ELF-1 (cell line): ENCODE data around the gene LRRC23.
"Not testable (repeated sequence)": the region's sequence is repeated elsewhere in the genome, so short reads cannot be mapped to it uniquely, and the experiment has no call there.

Experiments used
- DNase-seq: peaks from one replicate; pipeline ENCODE4 v3.0.0-alpha.2; 2016; ENCODE audit warnings: low read depth, low spot score

Gene LRRC23

DNA sequence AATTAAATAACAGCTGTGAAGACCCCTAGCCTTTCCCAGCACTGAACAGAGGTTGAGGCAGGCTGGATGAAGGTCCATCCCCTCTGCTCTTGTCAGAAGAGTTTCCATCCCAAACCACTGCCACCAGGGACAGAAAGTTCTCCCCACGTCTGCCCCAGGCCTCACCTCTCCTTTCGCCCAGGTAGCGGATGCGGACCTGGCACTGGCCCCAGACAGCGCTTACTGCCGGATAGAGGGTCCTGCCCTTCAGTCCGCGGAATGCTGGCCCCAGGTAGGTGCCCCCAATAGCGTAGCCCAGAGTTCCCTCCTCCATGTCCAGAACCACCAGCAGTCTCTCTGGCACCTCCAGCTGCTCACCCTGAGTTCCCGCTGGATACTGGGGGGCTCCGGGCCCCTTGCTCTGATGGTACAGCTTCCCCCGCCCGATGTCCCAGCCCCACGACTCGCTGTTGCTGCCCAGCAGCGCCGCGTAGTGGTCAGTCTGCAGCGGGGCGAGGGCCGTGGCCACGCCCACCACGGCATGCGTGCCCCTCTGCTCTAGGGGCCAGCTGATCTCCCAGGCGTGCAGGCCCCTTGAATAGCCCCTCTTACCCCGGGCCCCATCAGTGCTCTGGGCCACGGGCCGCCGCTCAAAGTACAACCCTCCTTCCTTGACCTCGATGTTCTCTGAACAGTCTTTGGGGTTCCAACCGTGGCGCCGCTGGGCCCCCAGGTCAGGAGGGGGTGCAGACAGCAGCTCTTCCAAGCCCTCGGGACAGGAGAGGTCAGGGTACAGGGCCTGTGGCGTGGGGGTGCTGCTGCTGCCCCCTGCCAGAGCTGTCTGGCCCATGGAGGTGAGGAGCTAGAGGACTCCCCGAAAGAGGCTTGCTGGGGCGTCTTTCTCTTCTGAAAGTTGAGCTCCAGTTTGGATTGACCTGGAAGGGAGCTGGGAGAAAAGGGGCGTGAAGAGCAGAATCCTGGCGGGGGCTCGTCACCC lies 32.3 kb upstream of the LRRC23 start:
- DNase-seq, result peak; percentile 96

- peak; percentile 98 for DNase-seq
These were observed 31.3 kb upstream of the LRRC23 start, which contains the start of gene SPSB2 for GRCh38 chr12:6873094-6874014. Gene SPSB2, minus strand, starts transcription at chr12:6873303. Its CDS starts 402 bp downstream, at chr12:6872901.

DNA sequence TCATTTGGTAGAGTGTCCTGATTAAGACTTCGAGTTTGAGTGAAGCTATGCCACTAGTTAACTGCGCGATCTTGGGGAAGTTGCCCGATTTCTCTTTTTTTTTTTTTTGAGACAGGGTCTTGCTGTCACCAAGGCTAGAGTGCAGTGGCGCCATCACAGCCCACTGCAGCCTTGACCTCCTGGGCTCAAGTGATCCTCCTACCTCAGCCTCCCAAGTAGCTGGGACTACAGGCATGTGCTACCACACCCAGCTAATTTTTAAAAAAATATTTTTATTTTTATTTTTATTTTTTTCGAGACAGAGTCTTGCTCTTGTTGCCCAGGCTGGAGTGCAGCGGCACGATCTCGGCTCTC lies 30.6 kb upstream of the LRRC23 start:
- DNase-seq, result not testable (repeated sequence)

GRCh38 chr12:6879824-6880223 lies 24.8 kb upstream of the LRRC23 start:
- not testable (repeated sequence) for DNase-seq

DNA sequence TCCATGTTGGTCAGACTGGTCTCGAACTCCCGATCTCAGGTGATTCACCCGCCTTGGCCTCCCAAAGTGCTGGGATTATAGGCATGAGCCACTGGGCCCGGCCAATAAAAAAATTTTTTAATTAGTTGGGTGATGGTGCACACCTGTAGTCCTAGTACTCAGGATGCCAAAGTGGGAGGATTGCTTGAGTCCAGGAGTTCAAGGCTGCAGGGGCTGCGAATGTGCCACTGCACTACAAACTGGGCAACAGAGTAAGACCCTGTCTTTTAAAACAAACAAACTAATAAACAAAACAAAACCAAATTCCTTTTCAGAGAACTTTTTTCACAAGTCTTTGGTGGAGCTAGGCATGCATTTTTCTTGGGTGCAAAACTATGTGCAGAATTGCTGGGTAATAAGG lies 21.4 kb upstream of the LRRC23 start:
- DNase-seq, result no peak

DNA sequence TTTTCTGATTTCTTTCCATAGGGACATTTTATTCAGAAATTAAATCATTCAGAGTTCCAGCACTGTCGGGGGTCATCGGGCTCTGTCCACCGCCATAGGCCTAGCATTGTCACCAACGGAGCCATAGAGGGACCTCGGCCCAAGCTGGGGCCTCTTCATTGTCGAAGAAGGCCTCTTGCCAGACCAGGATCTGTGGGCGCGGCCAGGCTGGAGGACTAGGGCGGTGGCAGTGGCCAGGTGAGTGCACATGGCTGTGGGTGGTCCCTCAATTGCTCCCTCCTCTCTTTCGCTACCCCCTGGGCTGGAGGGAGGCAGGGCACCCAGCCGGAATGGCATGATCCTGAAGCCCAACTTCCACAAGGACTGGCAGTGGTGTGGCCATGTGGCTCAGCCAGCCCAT lies 20.9 kb upstream of the LRRC23 start:
- no peak for DNase-seq

DNA sequence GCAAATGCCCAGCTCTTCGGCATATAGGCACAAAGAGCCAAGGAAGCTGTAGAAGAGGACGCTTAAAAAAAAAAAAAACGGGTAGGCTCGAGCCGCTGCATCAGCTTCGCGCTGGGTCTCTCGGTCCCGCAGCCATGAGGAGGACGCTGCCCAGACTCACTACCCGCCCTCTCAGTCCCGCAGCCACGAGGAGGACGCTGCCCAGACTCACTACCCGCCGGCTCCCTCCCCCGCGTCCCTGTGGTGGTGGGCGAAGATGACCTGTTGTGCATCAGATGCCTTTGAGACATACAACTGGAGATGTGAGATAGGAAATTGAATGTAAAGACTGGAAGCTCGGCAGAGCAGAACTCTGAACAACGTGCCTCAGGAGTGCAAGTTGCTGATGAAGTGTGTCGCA lies 20.1 kb upstream of the LRRC23 start:
- peak; percentile 35 for DNase-seq

GRCh38 chr12:6886206-6886999 lies 18.2 kb upstream of the LRRC23 start:
- DNase-seq, result peak; percentile 45

DNA sequence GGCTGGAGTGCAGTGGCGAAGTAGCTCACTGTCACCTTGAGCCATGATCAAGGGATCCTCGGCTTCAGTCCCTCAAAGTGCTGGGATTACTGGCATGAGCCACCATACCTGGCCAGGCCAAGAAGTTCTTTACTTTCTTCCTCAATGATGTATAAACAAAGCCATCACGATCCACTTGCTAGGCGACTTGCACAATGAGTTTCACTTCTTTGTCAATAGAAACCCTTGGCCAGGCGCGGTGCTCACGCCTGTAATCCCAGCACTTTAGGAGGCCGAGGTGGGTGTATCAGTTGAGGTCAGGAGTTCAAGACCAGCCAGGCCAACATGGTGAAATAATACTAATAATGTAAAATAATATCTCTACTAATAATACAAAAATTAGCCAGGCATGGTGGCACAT lies 17.2 kb upstream of the LRRC23 start:
- no peak for DNase-seq

DNA sequence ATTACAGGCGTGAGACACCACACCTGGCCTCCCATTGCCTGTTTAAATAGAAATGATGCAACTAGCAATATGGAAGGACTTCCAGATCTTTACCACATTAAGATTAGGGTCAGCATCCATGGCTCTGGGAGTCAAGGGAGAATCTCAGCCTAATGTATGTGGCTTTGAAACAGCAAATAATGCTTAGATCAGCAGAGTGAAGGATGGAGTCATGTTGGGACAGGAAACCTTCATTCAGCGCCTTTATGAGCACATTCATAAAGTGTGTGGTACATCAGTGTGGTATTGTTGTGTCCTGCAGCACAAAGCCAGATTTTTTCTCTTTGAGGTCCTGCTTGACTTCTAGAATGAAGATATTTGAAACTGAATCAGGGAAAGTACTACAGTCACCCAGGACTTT lies 16.3 kb upstream of the LRRC23 start:
- DNase-seq, result no peak

GRCh38 chr12:6888794-6889193 lies 15.8 kb upstream of the LRRC23 start:
- not testable (repeated sequence) for DNase-seq

DNA sequence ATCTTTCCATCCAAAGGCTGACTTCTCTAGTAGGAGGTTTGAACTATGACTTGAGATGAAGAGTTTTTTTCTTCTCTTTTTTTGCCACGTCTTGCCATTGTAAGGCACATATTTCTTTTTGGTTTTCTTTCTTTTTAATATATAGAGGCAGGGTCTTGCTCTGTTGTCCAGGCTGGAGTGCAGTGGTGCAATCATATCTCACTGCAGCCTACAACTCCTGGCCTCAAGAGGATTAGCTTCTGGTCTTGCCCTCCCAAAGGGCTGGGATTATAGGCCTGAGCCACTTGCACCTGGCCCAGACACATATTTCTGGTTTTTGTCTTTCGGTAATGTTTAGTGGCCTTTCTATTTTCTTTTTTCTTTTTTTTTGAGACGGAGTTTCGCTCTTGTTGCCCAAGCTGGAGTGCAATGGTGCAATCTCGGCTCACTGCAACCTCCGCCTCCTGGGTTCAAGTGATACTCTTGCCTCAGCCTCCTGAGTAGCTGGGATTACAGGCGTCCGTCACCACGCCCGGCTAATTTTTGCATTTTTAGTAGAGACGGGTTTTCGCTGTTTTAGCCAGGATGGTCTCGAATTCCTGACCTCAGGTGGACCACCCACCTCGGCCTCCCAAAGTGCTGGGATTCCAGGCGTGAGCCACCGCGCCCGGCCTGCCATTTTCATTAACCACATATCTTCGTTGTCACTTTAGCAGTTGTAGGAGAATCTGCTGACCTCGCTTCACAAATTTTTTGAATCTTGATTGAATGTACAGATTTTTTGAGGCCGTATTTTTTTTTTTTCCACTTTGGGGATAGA lies 14.6 kb upstream of the LRRC23 start:
- peak; percentile 55 for DNase-seq

DNA sequence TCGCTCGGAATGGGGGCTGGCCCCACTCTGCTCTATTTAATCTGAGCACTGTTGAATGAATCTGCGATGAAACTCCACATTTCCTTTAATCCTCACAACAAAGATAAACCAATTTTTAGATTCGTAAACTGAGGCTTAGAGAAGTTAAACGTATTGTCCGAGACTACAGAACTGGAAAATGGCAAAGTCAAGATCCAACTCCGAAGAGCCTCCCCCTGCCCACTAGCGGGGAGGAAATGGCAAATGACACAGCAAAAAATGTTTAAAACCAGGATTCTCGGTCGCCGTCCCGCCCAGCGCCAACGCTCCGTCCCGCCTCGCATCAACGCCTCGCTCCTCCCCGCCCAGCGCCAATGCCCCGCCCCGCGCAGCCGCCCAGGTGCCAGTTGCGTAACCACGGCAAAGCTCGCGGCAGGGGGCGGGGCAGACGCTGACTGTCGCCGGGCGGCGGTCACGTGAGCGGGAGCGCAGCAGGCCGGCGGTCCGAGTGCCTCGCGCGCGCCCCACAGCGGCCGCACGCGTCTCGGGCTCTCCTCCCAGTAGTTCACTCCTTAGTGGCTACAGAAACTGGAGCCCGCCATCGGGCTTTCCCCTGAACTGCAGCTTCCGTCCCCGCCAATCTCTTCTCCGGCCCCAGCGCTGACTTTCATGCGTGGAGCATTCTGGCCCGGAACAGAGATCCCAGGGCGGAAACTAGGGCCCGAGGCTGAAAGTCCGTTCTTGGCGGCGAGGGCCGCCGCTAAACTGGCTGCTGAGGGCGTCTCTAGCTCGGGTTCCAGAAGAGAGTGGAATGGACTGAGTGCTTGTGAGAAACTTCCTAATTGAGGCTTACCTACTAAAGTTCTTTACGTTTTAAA lies 13.6 kb upstream of the LRRC23 start:
- DNase-seq, result peak; percentile 99

DNA sequence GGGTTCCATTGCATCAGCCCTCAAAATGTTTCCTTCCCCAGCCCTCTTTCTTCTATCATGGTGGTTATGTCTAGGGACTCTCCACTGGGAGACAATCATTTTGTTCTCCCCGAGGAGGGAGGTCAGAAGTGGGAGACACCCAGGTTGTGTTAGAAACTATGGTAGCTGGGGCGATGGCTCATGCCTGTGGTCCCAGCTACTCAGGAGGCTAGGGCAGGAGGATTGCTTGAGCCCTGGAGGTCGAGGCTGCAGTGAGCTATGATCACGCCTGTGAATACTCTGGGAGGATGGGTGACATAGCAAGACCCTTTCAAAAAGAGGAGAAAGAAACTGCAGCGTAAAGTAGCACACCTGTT lies 13.0 kb upstream of the LRRC23 start:
- no peak for DNase-seq

DNA sequence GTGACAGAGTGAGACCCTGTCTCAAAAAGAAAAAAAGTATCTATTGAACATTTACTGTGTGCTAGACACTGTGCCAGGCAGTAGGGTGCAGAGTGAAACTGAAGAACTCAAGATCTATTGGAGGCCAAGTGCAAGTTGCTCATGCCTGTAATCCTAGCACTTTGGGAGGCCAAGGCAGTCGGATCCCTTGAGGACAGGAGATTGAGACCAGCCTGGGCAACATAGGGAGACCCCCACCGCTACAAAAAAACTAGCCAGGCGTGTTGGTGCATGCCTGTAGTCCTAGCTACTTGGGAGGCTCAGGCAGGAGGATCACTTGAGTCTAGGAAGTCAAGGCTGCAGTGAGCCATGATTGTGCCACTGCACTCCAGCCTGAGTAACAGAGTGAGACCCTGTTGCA lies 11.9 kb upstream of the LRRC23 start:
- not testable (repeated sequence) for DNase-seq

- DNase-seq, result no peak
These were observed 10.3 kb upstream of the LRRC23 start for GRCh38 chr12:6894321-6894720.

- DNase-seq, result no peak
These were observed 7.7 kb upstream of the LRRC23 start for GRCh38 chr12:6896846-6897435.

DNA sequence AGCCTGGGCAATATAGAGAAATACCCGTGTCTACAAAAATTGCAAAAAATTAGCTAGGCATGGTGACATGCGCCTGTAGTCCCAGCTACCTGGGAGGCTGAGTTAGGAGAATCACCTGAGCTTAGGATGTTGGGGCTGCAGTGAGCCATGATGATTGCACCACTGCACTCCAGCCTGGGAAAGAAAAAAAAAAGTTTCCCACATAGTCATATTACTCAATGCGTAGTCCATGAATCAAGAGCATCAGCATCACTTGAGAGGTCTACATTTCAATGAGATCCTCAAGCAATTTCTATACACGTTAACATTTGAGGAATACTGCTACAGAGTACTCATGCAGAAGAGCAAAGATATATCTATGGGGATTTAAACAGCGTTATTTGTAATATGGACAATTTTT lies 5.2 kb upstream of the LRRC23 start:
- DNase-seq, result no peak

DNA sequence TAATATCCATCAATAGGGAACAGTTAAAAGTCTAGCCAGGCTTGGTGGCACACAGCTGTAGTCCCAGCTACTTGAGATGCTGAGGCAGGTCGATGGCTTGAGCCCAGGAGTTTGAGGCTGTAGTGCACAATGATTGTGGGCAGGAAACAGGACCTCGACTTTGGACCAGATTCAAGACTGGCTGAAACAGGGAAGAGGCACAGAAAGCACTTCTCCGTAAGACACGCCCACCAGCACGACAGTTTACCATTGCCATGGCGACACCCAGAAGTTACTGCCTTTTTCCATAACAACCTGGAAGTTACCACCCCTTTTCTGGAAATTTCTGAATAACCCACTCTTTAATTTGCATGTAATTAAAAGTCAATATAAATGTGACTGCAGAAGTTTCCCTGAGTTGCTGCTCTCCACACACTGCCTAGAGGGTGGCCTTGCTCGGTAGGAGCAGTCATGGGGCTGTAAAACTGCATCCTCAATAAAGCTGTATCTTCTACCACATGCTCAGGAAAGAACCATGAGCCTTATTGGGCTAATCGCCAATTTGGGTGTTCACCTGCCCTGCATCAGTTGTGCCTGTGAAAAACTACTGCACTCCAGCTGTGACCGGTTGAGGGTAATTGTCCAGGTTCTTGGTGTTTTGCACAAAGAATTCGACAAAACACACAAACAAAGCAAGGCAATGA lies 4.6 kb upstream of the LRRC23 start:
- no peak for DNase-seq
